GM12878 (cell line): ENCODE results near the gene LSM2. TPM values are rescaled to one million over a fixed set of nuclear protein-coding genes. Genes with fewer than 3 reads are reported as not detected.

ENCODE experiments used
- ATF7 ChIP-seq: fragments of 450-650 bp; IDR thresholded peaks from 2 replicates; pipeline ENCODE4 v1.6.1; 2016; ENCODE audit warnings: low read depth, mild to moderate bottlenecking
- CBFB ChIP-seq: IDR thresholded peaks from 2 replicates; pipeline ENCODE4 v1.6.1; 2016; ENCODE audit warnings: antibody characterized with exemption, low read depth
- HDAC6 ChIP-seq: fragments of 200-600 bp; sonication (generic); IDR thresholded peaks from one replicate; pipeline ENCODE4 v1.8.0; 2017; ENCODE audit warnings: antibody characterized with exemption; ENCODE audit not compliant: unreplicated experiment
- HSF1 ChIP-seq: fragments of 150-350 bp; IDR thresholded peaks from 2 replicates; pipeline ENCODE4 v1.6.1; 2014; ENCODE audit warnings: mild to moderate bottlenecking, low read depth, low read length
- MEF2A ChIP-seq: IDR thresholded peaks from 2 replicates; pipeline ENCODE4 v1.6.1; 2011; ENCODE audit warnings: low read depth, mild to moderate bottlenecking, low read length, moderate library complexity; ENCODE audit not compliant: insufficient read depth
- MXI1 ChIP-seq: fragments of 150-350 bp; IDR thresholded peaks from 2 replicates; pipeline ENCODE4 v1.6.1; 2011; ENCODE audit warnings: low read depth, mild to moderate bottlenecking, inconsistent platforms, low read length, improper control_type of control experiment
- NFYB ChIP-seq: IDR thresholded peaks from 2 replicates; pipeline ENCODE4 v1.6.1; 2011; ENCODE audit warnings: low read depth, mild to moderate bottlenecking, low read length, improper control_type of control experiment, moderate library complexity; ENCODE audit not compliant: insufficient read depth
- NR2F1 ChIP-seq: fragments of 450-650 bp; conservative IDR thresholded peaks from 2 replicates; pipeline ENCODE4 v1.6.1; 2017; ENCODE audit warnings: mild to moderate bottlenecking
- NRF1 ChIP-seq: conservative IDR thresholded peaks from 2 replicates; pipeline ENCODE4 v1.6.1; 2011; ENCODE audit warnings: mild to moderate bottlenecking, low read depth, low read length, improper control_type of control experiment
- SIN3A ChIP-seq: IDR thresholded peaks from 2 replicates; pipeline ENCODE4 v1.6.1; 2012; ENCODE audit warnings: low read depth, low read length, improper control_type of control experiment
- SKIL ChIP-seq: fragments of 450-650 bp; IDR thresholded peaks from 2 replicates; pipeline ENCODE4 v1.6.1; 2017; ENCODE audit warnings: mild to moderate bottlenecking, low read depth, inconsistent platforms; ENCODE audit not compliant: poor library complexity, severe bottlenecking
- SPI1 ChIP-seq: IDR thresholded peaks from 2 replicates; pipeline ENCODE4 v1.6.1; 2011; ENCODE audit warnings: low read depth, mild to moderate bottlenecking, low read length, moderate library complexity, borderline replicate concordance; ENCODE audit not compliant: insufficient read depth
- ZBTB11 ChIP-seq: fragments of 450-650 bp; formaldehyde crosslinking; IDR thresholded peaks from 2 replicates; pipeline ENCODE4 v1.5.0; 2022; ENCODE audit warnings: mild to moderate bottlenecking, missing genetic modification characterization
- ZBTB4 ChIP-seq: fragments of 450-650 bp; formaldehyde crosslinking; IDR thresholded peaks from 2 replicates; pipeline ENCODE4 v1.4.0; 2022; ENCODE audit warnings: mild to moderate bottlenecking, moderate library complexity
- ZNF274 ChIP-seq: IDR thresholded peaks from one replicate; pipeline ENCODE4 v1.8.0; 2011; ENCODE audit not compliant: insufficient read length, insufficient read depth
- polyA plus RNA-seq, 11 experiments: library from polyadenylated mRNA; depleted of rRNA in 4 of 11; unstranded in 6 of 11; stranded (reverse) in 5 of 11; fragments of >200 nt; fragmentation: Nextera tagmentation in 4 of 11; fragmentation: Illumina TruSeq in 1 of 11; extraction: Ambion mirVana in 4 of 11; extraction: Trizol in 1 of 11; gene quantifications; 1 replicate in 1 of 11; 2 replicates in 10 of 11; pipeline versions ENCODE4 v1.2.1 to v1.2.3, GENCODE V29; 2011 to 2016; ENCODE audit warnings: inconsistent platforms in 2 of 11, missing spikeins in 2 of 11, low read depth in 1 of 11
- total RNA-seq, 4 experiments: library from RNA; depleted of rRNA in 3 of 4; stranded (reverse); fragments of >200 nt in 3 of 4; fragmentation: Illumina TruSeq in 1 of 4; extraction: Trizol in 1 of 4; gene quantifications; 2 replicates each; pipeline versions ENCODE4 v1.2.1 to v1.2.3, GENCODE V29; 2013 to 2021

LSM2 gene
- total and polyA plus RNA-seq, 10 of the 15 experiments (the other 5 are each of a cell fraction or from before 2014, with no cell fraction given) = 99.1 to 276 (median 153) TPM

- TF ChIP-seq SPI1 (no peak), NRF1 (no peak), ATF7 (no peak), HSF1 (peak; percentile 100), NR2F1 (no peak), MEF2A (no peak), NFYB (peak; percentile 86), ZBTB4 (no peak), MXI1 (peak; percentile 35; the same call in 1 of the 2 replicates), ZBTB11 (CRISPR knock-in tag) (0 out of 2 replicates have a peak, but pooled peaks have one; percentile 14), HDAC6 (no peak), SIN3A (no peak), ZNF274 (no peak), CBFB (0 out of 2 replicates have a peak, but pooled peaks have one; percentile 46), SKIL (no peak)
Observed at GRCh38 chr6:31827286-31828079, 20.7 kb upstream of the LSM2 start, which contains the start of gene HSPA1B (continued).
